Fibroblast of skin of scalp (primary cell): Measurements from ENCODE around the gene NHLRC4. TPM values are rescaled to one million over a fixed set of nuclear protein-coding genes. Genes with fewer than 3 reads are reported as not detected.

Experiments used
- DNase-seq: peaks from one replicate; pipeline ENCODE4 v3.0.0-alpha.2; 2013
- polyA plus RNA-seq, 2 experiments: library from polyadenylated mRNA; unstranded; fragments of 120-200 nt; gene quantifications; one replicate each; pipeline ENCODE4 v1.2.1, GENCODE V29; 2013; ENCODE audit not compliant: insufficient read length in 2 of 2

Gene NHLRC4, protein sequence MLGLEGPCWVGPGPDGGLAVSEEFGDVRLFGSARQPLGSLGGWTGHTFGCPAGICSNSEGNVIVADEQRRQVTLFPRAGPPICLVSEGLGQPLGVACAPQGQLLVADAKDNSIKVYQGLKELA
- polyA plus RNA-seq (2013, experiment 1 of 2; ENCODE audit: insufficient read length) = 0.10 TPM
- polyA plus RNA-seq (2013, experiment 2 of 2; ENCODE audit: insufficient read length) = 0.12 TPM

- DNase-seq = no peak
Observed at GRCh38 chr16:566475-567372, at the start of gene NHLRC4. Gene NHLRC4, plus strand, starts transcription at chr16:567005. Its CDS starts 1,043 bp downstream, at chr16:568048.

- DNase-seq = no peak
Observed at GRCh38 chr16:518858-519257, 47.9 kb upstream of the NHLRC4 start.

DNA sequence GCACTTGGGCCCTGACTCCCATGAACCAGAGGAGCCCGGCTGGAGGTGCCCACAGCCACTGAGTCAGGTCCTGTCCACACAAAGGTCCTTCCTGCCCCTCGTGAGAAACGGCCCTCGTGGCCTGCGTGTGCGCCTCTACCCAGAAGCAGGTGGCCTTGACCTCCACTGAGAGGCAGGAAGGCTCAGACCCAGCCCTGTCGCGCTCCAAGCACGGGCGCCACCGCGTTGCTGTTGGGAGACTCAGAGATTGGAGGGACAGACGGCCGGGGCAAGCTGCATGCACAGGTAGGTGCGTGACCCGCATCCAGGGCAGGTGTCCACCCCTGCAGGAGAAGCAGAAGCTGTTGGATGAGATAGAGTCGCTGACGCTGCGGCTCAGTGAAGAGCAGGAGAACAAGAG lies 47.4 kb upstream of the NHLRC4 start:
- DNase-seq = no peak

DNA sequence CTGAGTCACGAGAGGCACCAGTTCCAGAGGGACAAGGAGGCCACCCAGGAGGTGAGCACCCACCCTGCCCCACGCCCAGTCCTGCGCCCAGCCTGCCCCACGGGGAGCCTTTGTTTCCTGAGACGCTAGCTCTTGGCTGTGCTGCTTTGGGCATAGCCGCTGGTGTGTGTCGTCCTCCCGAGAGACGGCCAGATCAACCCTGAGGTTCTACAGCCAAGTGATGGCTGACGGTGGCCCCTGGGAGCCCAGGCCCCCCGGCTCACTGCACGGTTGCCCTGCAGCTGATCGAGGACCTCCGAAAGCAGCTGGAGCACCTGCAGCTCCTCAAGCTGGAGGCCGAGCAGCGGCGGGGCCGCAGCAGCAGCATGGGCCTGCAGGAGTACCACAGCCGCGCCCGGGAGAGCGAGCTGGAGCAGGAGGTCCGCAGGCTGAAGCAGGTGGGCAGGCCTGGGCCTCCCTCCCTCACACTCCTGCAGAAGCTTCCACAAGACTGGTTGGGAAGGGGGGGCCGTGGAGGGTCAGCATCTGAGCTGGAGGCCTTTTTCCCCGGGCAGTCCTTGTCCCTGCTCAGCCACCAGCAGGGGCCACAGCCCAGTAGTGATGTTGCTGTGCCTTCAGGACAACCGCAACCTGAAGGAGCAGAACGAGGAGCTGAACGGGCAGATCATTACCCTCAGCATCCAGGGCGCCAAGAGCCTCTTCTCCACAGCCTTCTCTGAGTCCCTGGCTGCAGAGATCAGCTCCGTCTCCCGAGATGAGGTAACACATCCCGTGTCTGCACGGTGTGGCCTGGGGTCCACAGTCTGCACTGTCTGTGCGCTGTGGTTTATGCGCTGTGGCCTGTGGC lies 46.7 kb upstream of the NHLRC4 start:
- DNase-seq = no peak

- no peak for DNase-seq
Observed at GRCh38 chr16:520847-521246, 46.0 kb upstream of the NHLRC4 start.

DNA sequence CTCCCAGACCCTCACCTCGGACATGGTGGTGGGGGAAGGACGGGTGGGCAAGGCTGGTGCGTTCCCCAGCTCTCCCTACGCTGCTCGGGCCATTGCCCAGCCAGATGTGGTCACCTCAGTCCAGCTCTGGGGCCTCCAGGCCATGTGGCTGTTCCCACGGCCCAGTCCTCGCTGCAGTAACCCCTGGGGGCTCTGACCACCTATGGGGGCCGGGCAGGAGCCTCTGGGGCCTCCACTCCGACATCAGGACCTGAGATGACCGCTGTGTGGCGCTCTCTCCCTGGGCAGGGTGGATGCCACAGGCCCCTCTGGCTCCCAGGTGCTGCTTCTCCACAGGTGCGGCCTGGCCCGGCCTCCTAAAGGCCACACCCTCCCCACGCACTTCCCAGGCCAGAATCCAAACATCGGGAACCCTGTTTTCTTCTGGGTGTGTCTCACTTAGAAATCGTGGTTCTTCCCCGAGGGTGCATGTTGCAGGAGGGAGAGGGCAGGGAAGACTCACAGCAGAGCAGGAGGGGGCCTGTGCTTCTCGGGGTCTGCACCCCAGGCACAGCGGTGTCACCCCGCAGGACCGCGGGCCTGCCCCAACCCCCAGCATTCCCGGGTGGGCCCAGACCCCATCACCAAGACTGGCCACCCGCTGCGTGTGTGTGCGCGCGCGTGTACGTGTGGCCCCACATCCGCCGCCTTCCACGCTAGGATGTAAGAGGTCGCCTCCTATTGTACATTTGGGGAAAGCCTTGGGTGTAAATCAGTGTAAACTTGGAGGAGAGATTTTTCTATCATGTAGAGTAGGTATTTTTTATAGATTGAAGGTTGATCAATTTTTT lies 45.2 kb upstream of the NHLRC4 start:
- no peak for DNase-seq

DNA sequence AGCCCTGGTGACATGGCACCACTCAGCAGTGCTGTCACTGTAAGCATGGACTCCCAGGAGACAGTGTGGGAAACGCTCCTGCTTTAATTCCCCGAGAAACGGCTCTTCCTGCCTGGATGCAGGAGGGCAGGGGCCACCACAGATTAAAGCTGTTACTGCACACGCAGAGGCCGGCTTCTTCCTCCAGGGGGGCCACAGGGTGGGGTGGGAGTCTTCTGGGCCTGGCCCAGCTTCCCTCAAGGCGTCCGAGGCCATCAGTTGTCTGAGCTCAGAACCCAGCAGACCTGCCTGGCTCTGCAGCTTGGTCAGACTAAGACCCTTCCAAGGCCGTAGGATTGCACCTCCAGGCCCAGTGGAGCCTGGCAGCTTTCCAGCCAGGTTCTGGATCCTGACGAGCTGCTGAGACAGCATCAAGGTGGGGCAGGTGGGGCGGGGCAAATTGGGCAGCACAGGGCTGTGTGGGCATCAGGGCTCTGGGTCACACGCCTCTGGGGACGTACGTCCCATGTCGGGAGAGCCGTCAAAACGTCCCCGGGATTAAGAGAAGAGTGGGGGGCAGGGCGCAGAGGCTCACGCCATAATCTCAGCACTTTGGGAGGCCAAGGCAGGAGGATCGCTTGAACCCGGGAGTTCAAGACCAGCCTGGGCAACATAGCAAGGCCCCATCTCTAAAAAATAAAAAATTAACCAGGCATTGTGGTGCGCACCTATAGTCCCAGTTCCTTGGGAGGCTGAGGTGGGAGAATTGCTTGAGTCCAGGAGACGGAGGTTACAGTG lies 44.3 kb upstream of the NHLRC4 start:
- no peak for DNase-seq

DNA sequence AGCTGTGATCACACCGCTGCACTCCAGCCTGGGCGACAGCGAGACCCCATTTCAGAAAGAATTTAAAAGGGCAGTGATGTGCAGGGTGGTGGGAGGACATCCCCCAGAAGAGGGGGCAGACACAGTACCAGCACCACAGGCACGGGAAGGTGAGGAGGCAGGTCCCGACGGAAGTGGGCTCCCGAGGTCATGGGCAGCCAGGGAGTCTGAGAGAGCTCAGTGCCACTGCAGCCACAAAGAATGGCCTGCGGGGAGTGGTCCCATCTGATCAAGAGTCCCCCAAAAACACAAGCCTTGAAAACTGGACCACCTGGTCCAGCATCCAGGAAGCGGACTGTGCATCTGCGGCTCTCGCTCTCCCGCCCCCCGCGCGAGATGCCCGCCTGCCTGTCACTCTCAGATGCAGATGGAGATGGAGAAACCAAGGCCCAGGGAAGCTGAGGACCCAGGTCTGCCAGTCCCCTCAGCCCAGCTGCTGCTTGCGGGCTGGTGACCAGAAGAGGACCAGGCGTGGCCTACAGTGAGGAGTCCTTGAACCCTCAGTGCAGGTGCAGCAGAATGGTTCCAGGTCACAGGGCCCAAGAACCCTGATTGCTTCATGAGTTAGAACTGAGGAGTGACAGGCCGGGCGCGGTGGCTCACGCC lies 43.6 kb upstream of the NHLRC4 start:
- no peak for DNase-seq

DNA sequence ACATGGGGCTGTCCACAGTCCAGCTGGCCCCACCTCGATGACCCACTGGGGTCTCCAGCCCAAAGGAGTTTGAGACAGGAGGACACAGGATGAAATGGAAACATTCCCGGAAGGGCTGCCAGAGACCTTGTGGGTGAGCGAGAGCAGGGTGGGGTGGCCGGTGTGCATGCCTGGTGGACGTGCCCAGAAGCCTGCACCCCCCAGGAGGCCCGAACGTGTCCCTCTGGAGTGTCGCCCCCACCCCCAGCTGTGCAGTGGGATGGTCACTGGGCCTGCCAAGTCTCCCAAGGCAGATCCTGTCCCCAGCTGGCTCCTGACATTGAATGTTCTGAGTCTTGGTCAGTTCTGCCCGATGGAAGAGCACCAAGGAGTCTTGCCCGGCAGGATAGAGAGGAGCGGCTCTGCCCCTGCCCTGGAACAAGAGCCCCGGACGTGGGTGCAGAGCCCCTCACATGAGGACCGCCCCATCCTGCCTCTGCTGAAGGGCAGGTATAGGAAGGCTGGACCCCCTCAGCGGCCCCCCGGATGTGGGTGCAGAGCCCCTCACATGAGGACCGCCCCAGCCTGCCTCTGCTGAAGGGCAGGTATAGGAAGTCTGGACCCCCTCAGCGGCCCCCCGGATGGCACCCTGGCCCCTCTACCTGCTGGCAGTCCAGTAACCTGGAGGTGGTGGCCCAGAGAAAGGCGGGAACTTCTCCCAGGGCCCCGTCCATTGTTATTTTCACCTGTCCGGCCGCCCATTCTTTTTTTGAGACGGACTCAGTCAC lies 42.3 kb upstream of the NHLRC4 start:
- DNase-seq = no peak

- no peak for DNase-seq
Observed at GRCh38 chr16:525123-525519, 41.7 kb upstream of the NHLRC4 start.

DNA sequence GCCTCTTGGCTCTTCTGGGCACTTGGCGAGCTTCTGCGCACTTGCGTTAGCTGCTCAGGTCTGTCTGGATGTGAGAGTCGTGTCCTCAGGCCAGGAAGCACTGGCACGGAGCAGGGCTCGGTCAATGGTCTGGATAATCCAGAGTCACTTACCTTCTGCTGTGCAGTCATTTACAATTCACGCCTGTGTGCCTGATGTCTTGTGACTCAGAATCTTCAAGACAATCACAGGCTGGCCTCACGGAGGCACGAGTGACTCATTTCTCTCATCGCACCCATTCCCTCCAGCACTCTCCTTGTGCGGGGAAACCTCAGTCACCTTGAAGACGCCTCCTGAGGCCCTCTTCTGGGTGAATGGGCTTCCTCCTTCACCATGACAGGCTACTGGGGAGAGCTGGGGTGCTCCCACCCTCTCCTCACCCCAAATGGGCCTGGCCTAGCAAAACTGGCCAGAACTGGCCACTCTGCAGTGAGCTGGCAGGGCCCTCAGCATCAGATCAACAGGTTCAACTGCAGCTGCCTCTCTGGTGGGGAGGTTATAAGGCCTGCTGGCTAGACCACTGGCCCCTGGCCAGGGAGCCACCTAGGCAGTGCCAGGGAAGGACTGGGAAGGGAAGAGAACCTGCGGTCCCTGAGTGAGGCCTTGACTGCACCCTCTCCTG lies 41.2 kb upstream of the NHLRC4 start:
- peak; percentile 65 for DNase-seq

- DNase-seq = peak; percentile 27
Observed at GRCh38 chr16:526181-527014, 40.4 kb upstream of the NHLRC4 start.

GRCh38 chr16:527015-527903 lies 39.5 kb upstream of the NHLRC4 start, which contains the start of gene CAPN15:
Gene CAPN15, plus strand, starts transcription at chr16:527712. Its CDS starts 19,127 bp downstream, at chr16:546839.
- peak; percentile 89 for DNase-seq

DNA sequence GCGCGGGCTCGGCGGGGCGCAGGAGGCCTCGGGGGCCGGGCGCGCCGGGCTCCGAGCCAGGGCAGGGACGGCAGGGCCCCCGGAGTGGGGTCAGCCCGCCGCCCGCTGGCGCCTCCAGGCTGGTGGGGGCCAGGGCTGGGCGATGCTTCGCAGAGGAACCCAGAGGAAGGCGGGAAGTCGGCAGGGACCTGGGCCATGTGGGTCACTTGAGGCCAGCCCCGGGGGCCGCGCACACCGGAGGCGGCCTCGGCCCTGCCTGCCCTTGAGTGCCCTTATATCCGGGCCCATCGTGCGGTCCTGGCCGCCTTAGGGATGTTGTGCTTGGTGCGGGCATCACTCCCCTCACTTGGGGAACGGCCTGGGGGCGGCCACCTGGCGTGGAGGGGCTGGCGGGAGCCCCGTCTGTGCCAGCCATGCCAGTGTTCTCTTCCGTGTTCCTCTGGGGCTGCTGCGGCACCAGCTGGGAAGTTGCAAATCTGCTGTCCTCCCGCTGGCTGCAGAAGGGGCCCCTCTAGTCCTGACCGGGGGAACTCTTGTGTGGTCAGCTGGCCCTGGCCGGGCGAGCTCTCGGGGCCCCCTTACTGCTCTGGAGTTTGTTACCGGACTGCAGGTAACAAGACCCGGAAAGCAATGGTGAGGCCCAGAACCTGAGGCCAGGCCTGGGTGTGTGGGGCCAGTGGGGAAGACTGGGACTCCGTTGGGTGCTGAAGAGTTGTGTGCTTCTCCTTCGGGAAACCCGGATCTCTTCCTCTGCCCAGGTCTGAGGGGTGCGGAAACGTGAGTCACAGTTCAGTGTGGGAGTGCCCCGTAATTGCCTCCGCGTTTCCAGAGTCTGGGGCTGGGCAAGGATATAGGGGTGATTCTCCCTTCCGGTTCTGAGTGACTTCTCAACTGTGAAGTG lies 38.4 kb upstream of the NHLRC4 start:
- peak; percentile 41 for DNase-seq

DNA sequence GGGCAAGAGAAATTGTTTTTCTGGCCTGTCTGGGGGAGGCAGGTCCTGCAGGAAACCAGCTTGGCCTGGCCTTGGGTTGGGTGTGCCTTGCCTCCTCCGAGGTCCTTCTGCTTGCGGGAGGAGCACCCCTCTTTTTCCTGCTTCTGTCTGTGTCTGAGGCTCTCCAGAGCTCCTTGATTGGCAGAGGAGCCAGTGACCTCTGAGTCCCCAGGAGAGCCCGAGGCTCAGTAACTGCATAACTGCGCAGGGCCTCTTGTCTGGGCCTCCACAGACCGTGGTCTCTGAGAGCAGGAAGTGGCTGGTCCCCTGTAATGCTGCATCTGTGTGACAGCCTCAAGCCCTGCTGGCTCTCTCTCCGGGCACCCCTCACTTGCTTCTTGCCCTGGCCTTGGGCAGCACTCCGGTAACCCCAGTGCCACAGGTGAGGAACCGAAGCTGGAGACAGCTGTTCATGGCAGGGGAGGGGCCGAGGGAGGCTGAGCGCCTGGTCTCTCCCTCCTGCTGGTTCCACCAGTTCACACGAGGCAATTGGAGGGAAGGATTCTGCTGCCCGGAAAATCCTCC lies 37.7 kb upstream of the NHLRC4 start:
- no peak for DNase-seq
